GM18498 (cell line): ENCODE measurements around the gene KRT33A.

Experiments
- ATAC-seq: cut with Tn5 transposase; IDR thresholded peaks from one replicate; pipeline ENCODE4 v1.9.1; 2021; ENCODE audit warnings: mild to moderate bottlenecking, moderate library complexity; ENCODE audit not compliant: unreplicated experiment

The KRT33A gene

DNA sequence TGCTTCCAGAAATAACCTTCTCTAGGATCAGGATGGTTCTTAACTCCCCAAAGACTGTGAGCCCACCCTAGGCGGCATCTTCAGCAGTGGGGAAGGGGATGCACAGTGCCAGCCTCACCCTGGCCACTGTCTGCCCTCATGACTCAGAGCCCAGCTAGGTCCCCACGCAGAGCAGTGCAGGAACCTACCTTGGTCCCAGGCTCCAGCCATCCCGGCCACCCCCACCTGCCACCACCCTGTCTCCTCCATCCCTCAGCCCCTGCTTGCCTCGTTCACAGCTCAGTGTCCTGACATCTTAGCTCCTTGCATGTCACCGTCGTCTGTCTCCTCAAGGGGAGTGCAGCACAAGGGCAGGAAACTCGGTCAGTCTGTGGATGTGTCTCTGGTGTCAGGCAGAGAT is 19.0 kb downstream of the KRT33A start:
- ATAC-seq, result no peak

DNA sequence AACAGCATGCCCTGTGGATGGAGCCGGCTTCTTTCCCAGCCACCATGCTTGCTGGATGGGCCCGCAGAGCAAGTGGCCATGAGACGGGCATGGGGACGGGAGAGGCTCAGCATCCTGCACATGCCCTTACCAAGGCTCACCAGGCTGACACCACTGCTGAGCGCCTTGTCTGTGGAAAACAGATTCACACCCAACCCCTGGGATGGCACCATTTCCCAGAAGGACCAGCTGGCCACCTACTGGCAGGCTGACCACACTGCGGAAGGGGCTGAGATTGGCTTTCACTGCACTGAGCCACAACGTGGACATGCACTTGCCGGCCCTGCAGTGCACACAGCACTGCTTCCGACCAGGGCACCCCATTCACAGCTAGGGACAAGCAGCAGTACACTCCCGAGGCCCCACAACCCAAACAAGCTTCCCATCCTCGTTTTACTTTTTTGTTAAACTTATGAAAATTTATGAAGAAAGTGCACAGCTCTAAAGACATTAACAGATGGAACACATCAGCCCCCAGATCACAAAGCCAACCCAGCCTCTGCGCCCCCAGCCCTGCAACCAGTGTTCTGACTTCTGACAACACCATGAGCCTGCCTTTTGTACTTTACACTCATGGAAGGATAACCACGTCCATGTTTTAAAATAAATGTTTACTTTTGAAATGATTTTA is 21.2 kb downstream of the KRT33A start:
- ATAC-seq, result no peak

DNA sequence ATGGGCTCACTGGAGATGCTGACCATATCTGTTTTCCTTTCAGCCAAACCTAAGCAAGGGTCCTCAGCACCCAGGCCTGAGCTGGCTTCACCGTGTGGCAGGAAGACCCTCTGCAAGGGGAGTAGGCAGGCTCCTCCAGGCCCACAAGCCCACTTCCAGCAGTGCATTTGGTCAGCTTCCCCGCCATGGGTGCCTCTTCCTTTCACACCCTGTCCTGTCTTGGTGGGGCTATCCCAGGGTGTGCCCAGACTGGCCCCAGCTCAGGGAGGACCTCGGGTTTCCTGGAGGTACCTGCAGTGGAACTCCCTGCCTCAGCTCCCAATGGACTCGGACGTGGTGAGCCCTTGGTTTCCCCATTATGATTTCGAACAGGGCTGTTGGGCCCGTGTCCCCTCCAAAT is 22.4 kb downstream of the KRT33A start:
- no peak for ATAC-seq

DNA sequence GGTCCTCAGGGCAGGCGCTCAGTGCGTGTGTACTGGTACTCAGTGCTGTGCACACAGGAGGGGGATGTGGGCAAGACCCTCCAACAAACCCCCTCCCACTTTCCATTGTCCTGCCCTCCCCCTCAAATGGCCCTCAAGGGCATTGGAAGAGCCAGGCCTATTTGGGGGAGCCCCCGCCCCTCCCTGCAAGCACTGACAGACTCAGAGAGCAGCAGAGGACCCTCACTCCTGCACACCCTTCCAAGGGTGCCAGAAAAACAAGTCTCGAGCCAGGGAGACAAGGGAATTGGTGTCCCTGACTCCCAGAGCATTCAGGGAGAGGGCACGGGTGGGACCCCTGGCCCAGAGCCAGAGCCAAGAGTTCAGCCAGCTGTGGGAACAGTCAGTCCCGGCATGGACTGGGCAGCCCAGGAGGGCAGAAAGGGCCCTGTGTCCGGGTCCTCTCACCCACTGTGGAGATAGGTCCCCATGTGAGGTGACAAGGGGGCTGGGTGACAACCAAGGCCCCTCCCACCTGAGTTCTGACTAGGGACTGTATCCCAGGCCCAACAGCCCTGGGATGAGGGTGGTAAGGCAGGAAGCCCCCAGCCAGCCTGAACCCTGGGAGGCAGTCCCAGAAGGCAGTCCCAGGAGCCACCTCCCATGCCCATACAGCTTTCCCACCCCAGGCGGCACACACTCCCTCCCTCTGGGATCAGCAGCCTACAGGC is 23.1 kb downstream of the KRT33A start:
- no peak for ATAC-seq

DNA sequence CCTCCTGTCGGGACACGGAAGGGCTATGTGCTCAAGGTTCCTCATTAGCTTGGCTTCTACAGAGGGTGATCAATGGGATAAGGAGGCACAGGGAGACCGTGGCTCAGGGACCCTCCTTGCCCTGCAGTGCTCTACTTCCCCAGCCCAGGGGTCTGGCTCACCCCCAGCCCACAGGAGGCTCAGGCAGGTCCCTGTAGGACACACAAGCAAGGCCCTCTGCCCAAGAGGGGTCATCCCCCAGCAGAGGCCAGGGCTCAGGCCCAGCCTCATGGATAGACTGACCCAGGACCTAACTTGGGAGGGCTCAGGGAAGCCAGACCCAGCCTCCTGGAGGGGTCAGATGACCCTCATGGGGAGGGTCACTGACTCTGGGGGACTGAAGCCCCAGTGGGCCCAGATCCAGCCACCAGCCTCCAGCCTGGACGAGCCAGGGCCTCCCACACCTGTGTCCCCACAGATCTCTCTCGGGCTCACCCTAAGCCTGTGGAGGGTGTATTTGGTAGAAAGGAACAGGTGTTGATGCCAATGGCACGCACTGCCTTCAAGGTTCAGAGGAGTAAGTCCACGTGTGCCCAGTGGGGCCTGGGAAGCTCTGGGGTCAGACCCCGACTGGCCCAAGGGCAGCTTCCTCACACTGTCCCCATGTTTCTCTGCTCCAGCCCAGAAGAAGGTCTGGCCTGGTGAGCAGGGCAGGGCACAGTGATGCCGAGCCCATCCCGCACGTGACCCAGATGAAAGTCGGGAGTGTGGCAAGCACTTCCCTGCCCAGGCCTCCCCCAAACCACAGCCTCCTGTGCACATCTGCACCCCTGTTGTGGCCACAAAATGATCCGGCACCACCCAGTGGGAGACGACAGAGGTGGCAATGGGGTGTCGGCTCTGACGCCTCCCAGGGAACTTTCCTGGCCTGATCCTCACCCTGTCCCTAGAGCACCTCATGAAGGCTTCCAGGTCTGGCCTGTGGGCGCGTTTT is 24.2 kb downstream of the KRT33A start:
- ATAC-seq, result no peak

DNA sequence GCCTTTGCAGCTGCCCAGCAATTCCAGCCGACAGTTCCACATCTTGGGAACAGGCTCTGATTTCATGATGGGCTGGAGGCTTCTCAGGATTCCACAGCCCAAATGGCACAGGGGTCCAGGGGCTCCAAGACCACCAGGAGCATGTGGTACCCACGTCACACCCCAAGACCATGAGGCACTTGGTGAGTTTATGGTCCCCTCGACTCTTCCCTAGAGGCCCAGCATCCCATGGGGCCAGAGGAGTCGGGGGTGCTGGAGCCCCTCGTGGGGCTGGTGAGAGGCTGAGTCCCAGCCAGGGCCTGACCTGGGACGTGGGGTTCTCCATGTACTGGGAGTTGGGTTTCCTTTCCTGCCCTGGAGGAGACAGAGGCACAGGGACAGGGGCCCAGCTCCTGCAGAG is 25.0 kb downstream of the KRT33A start:
- no peak for ATAC-seq

DNA sequence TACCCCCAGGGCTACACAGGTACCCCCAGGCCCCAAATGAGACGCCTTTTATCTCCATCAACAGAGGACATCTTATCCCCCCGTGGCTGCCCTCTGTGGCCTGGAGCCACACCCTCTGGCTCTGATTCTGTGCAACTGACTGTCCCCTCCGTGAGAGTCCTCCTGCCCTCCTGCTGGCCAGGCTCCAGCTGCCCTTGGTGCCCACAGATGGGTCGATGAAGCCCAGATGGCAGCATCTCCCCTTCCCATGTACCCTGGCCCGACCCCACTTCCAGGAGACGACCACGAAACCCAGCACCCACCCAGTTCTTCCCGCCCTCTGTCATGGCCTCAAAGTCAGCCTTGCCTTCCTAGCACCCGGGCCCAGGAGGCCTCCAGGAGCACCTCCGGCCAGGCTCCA is 25.5 kb downstream of the KRT33A start:
- ATAC-seq, result no peak

DNA sequence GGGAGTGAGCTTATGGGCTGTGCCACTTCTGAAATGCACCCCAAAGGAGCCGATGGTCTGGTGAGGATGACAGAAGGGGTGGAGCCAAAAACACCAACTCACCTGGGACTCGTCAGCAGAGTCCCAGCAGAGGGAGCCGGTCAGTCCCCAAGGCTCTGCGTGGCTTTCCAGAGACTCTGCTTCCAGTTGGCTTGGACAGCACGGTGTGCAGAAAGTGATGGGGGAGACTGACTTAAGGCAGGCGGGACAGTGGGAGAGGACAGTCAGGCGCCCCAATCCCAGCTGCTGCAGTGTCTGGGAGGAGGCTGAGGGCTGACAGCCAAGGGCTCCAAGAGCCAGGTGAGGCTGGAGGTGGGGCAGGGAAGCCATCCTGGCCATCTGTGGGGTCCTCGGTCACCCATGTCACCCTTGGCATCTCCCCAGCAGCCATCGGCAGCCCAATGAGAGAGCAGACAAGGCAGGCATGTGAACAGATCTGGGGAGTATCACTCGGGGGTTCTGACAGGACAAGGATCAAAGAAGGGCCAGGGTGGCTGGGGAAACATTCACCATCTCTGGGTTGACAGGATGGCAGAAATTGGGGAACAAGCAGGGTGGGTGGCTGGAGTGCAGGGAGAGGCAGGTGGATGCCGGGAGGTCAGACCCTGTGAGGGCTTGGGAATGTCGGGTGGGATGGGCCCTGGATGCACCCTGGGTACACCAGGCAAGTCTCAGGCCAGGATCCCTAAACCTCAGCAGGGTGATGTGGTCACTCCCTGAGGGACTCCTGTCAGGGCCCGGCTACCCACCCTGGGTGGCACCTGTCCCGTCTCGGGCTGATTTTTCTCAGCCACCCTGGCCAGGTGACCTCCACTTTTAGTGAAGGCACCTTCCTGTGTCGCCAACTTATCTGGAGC is 26.2 kb downstream of the KRT33A start:
- no peak for ATAC-seq

DNA sequence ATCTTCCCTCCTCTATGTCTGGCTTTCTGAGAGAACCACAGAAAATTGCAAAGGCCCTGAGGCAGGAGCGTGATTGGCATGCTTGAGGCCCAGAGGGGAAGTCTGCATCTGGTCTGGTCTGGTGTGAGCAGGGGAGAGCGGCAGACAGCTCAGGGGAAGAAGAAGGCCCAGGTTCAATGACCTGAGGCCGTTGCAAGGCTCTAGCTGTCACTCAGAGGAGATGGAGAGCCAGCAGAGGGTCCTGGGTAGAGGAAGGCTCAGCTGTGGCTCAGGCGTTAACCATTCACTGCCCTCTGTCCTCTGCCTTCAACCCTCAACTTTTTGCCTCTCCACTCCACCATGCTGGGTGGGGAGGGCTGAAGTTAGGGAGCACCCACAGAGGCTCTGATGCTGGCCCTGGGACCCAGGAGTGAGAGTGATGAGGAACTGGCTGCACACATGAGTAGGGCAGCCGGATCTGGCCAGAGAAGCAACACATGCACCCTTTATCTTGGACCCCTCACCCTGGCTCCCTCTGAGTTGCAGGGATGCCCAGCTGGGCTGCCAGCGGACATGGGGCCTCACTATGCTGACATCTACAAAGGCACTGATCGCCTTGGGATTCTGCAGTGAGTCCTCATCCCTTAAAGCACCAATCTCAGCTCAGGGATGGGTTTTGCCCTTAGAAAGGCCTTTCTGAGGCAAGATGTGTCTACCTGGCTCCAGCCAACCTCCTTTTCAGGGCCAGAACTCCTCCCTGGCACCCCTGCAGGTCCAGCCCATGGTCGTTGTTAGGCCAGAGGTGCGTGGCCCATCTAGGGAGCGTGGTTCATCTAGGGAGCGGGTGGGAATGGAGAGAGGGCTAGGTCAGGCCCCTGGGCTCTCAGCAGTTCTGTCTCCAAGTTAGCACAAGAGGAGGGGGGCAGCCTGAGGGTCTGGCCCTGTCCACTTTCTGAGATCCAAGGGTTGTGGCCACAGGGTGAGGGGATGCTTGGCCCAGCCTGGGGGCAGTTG is 27.4 kb downstream of the KRT33A start:
- ATAC-seq, result no peak

DNA sequence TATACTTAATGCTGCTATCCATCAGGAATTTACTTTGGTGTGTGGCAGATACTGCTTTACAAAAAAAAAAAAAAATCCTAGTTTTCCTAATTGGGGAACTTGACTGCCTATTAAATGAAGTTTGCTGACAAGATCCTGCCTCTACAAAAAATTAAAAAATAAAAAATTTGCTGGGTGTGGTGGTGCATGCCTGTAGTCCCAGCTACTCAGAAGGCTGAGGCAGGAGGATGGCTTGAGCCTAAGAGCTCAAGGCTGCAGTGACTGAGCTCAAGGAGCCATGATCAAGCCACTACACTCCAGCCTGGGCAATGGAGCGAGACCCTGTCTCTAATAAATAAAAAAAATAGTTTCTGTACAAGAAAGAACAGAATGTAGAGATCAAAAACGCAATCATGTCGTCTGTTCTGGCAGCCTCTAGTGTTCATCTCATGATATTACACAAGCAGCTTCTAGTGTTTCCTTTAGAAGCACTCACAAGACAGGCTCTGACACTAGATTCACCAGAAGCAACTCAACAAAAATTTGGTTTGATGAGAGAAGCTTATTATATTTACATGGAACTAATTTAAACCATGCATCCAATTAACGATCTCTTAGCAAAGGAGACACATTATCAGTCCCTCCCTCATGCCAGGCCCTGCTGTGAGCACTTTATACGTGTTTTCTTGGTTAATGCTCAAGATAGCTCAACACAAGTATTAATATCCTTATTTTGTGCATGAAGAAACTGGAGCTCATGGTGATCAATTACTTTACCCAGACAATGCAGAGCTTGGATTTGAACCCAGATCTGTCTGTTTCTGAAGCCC is 28.3 kb downstream of the KRT33A start:
- no peak for ATAC-seq

DNA sequence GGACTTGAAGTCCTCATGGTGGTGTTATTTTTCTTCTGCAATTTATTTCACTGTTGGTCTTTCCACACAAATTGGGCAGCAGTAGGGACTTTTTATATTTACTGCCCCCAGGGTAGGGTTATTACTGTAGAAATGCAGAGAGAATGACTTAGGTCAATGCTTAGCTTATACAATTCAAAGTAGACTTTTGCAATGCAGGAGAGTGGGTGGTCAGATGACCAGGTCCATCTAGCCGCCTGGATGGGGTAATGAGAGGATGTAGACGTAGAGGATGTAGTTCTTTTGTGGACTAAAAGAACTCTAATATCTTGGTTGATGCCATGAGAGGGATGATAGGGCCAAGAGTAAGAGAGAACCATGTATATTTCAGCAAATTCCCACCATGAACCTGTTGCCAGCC is 32.4 kb downstream of the KRT33A start:
- no peak for ATAC-seq

DNA sequence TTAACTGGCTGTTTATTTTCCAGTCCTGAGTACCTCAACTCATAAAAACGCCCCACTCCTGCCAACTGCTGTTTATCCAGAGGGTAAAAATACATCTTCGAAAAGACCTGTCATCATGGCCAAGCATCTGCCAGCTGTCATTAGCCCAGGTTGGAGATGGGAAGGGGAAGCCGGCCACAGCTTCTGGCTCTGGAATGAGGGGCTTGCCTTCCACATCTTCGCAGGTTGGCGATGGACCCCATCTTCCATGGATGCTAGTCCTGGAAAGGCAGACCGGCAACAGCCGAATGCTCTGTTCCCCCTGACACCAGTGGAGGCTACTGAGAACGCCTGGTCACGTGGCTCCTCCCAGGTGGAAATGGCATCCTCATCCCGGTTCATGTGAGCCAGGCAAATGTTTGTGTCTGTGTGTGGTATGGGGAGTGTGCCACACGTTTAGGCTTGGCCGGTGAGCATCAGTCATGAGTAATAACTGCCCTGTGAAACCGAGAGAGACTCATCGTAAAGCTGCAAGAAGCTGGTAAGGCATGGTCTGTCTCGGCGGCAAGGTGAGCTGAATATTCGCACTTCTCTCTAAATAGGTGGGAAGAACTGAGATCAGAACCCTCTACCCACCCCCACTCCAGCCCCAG is 34.7 kb downstream of the KRT33A start:
- no peak for ATAC-seq

DNA sequence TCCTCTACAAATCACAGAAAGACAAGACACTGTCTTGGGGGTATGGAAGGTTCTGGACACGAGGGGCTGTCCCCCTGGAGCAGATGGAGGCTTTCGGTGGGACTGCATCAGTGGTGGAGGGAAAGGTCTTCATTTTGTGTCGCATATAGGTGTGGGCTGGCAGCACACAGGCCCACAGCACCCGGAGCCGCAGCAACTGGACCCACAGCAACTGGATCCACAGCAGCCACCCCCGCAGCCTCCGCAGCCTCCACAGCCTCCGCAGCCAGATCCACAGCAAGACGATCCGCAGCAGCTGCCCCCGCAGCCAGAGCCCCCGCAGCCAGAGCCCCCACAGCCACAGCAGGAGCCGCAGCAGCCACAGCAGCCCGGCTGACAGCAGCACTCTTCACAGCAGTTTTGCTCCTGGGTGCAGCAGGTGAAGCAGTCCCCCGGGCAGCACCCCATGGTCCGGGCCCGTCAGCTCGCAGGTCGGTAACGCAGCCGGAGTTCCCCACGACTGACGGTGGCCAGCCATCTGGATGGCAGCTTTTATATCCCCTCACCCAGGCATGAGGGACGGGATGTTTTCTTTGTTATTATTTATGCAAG is 35.3 kb downstream of the KRT33A start, which contains the start of gene KRTAP17-1:
KRTAP17-1 (minus strand) TSS at position 507 of the 591 bp plus-strand sequence; CDS start at position 447, 60 bp downstream.
- no peak for ATAC-seq

DNA sequence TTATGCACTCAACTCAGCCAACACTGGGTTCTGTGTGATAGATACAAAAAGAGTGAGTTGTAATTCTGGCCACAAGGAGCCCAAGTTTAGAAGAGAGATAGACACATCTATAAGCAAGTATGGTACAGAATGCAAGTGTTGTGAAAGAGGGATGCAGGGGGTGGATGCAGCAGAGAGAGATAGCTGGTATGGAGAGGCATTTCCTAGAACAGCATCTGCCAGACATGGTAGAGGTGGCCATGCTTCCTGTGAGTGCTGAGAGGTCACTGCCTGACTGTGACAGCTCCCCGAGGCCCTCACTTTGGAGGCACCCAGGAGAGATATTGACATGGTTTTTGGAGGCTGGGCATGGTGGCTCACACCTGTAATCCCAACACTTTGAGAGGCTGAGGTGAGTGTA is 39.5 kb downstream of the KRT33A start:
- ATAC-seq, result no peak

DNA sequence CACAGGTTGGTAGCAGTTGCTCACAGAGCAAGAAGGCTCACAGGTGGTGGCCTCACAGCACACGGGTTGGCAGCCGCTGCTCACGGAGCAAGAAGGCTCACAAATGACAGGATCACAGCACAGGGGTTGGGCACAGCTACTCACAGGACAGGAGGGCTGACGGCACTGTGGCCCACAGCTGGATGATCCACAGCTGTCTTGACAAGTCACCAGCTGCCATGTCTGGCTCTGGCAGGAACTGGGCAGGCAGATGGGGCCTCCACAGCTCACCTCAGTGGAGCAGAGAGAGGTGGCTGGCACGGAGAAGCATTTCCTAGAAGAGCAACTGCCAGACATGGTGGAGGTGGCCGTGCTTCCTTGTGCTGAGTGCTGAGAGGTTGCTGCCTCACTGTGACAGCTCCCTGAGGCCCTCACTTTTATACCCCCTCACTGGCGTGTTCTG is 41.7 kb downstream of the KRT33A start, which contains the start of gene KRTAP16-1:
KRTAP16-1 (minus strand) TSS at position 392 of the 442 bp plus-strand sequence; CDS start at position 336, 56 bp downstream.
- ATAC-seq, result peak; percentile 37

DNA sequence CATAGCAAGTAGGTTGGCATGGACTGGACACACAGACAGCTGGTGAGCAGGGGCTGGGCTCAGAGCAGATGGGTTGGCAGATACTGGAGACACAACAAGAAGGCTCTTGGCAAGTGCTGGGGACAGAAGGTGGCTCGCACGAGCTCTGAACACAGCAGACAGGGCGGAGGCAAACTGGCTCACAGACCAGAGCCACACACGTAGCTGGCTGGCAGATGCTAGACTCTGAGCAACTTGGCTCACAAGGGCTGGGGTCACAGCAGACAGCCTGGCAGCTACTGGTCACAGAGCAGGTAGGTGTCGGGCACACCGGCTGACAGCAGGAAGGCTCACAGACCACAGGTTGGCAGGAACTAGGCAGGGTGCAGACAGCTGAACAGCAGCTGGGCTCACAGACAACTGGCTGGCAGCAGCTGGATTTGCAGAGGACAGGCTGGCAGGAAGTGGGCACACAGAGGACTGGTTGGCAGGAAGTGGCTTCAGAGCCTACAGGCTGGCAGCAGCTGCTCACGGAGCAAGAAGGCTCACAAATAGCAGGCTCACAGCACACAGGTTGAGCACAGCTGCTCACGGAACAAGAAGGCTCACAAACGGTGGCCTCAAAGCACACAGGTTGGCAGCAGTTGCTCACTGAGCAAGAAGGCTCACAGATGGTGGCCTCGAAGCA is 42.2 kb downstream of the KRT33A start:
- peak; percentile 75 for ATAC-seq

DNA sequence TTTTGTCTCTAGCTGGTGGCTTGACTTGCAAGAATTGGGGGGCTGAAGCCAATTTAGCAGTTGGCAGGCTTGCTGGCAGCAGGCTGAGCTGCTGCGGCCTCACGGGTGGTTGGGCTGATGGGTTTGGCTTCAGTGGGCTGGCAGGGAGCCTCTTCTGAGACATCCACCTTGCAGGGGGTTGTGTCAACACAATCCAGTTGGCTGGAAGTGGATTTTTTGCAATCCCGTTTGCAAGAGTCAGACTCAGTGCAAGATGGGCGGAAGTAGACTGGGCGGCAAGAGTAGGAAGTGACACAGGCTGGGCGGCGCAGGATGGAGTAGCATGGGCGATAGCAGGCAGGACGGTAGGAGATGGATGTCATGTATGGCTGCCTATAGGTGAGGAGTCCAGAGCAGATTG is 43.0 kb downstream of the KRT33A start:
- no peak for ATAC-seq
